Fibroblast of the aortic adventitia (primary cell): ENCODE results near the gene TP53I3. TPM values are rescaled to one million over a fixed set of nuclear protein-coding genes. Genes with fewer than 3 reads are reported as not detected.

Source experiments
- DNase-seq: peaks from one replicate; pipeline ENCODE4 v3.0.0-alpha.2; 2010; ENCODE audit warnings: low read depth
- H3K4me3 ChIP-seq: 2 replicates; pipeline ENCODE4 v1.5.1; 2011; ENCODE audit warnings: low read depth, mild to moderate bottlenecking, control low read depth, low read length, moderate library complexity
- small RNA-seq: library from RNA; depleted of rRNA; stranded (forward); fragments of <200 nt; gene quantifications from one replicate; pipeline ENCODE3, GENCODE V24; 2012
- total RNA-seq: library from RNA; depleted of rRNA; stranded (reverse); fragments of >200 nt; gene quantifications from 2 replicates; pipeline ENCODE4 v1.2.3, GENCODE V29; 2012; ENCODE audit warnings: low replicate concordance
- TF ChIP-seq, protein P1 (sequence below): IDR thresholded peaks from 2 replicates; pipeline ENCODE4 v1.5.1; 2011; ENCODE audit warnings: mild to moderate bottlenecking, low read length, control low read depth, inconsistent platforms; ENCODE audit not compliant: insufficient read depth

Gene TP53I3
- total RNA-seq, 1 donor = 38.7 TPM

DNA sequence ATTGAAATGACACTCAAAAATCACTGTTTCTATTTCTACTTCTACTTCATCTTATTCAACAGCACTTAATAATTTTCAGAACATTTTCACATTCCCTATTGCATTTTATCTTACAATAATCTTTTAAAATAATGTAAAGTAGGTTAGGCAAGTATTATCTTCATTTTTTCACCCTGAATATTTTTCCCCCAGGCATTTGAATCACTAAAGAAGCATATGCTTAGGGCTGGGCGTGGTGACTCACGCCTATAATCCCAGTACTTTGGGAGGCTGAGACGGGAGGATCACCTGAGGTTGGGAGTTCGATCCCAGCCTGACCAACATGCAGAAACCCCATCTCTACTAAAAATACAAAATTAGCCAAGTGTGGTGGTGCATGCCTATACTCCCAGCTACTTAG lies 44.1 kb downstream of the TP53I3 start:
- TF ChIP-seq, protein P1, sequence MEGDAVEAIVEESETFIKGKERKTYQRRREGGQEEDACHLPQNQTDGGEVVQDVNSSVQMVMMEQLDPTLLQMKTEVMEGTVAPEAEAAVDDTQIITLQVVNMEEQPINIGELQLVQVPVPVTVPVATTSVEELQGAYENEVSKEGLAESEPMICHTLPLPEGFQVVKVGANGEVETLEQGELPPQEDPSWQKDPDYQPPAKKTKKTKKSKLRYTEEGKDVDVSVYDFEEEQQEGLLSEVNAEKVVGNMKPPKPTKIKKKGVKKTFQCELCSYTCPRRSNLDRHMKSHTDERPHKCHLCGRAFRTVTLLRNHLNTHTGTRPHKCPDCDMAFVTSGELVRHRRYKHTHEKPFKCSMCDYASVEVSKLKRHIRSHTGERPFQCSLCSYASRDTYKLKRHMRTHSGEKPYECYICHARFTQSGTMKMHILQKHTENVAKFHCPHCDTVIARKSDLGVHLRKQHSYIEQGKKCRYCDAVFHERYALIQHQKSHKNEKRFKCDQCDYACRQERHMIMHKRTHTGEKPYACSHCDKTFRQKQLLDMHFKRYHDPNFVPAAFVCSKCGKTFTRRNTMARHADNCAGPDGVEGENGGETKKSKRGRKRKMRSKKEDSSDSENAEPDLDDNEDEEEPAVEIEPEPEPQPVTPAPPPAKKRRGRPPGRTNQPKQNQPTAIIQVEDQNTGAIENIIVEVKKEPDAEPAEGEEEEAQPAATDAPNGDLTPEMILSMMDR = no peak
- no peak overlapping the region for H3K4me3 ChIP-seq
- no peak for DNase-seq

DNA sequence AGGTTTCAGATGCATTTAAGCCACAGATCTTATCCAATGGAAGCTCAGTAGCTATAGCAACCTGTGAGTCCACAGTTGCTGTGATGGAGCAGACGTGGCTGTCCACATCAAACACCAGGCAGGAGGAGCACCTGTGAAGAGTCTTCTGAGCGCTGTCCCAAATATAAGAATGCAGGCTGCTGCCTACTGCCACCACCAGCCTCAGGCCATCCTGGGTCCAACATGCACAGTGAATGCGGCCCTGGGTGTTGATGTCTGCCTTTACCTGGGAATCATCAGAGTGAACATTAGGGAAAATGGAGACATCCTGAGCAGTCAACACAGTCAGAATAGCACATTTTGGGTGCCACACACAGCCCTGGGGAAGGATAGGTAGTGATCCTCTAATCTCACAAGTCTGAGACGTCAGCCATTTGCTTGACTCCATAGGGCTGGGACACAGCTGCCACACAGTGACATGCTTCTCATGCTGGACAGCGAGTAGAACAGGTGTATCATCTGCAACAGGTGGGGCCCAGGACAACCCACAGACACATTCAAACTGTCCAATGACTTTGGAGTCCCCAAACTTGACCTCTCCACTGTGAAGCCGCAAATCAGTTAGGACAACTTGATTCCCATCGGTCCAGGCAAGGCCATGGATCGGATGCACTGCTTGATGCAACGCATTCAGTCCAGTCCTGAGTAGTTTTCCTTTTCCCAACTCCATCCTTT lies 45.7 kb downstream of the TP53I3 start:
- no peak overlapping the region for H3K4me3 ChIP-seq
- DNase-seq = no peak
- TF ChIP-seq, protein P1 = no peak

Small RNA genes lying within 50 kb of the gene (small RNA-seq; reads per million reads assigned to genes)
- not detected for gene RNU6-370P

Other genes starting within 250 kb of the TP53I3 start
- gene ATAD2B, start 157.7 kb downstream of the TP53I3 start, total RNA-seq = 10.6 and 22.4 TPM in 2 replicates
- gene UBXN2A, start 144.4 kb downstream of the TP53I3 start, total RNA-seq = 12.4 and 14.2 TPM in 2 replicates
- not detected in 2 replicates for gene MFSD2B, start 74.7 kb downstream of the TP53I3 start, total RNA-seq
- gene WDCP, start 37.4 kb downstream of the TP53I3 start, total RNA-seq = 6.4 and 9.3 TPM in 2 replicates
- 3.5 and 7.9 TPM in 2 replicates for gene FKBP1B, start 35.1 kb downstream of the TP53I3 start, total RNA-seq
- gene SF3B6, start 8.5 kb downstream of the TP53I3 start, total RNA-seq = 162 and 191 TPM in 2 replicates
- 0.45 and 1.7 TPM in 2 replicates for gene PFN4, start 38.5 kb upstream of the TP53I3 start, total RNA-seq
- gene FAM228B, start 38.6 kb upstream of the TP53I3 start, total RNA-seq = 7.0 and 10.3 TPM in 2 replicates
- 0.18 and 1.3 TPM in 2 replicates for gene FAM228A, start 90.2 kb upstream of the TP53I3 start, total RNA-seq